Body of pancreas (tissue), 4 donors: ENCODE measurements around the gene PHF1. TPM values are rescaled to one million over a fixed set of nuclear protein-coding genes. Genes with fewer than 3 reads are reported as not detected.

Experiments
- ATAC-seq: fragments of 150-250 bp; one replicate; pipeline ENCODE4 v1.9.1; 2016
- DNase-seq, 4 donors: peaks; one replicate each; pipeline ENCODE4 v3.0.0-alpha.2; 2019
- H3K27ac ChIP-seq, 4 donors: fragments of 200-600 bp; sonication (generic); 1 replicate in 3 of 4; 2 replicates in 1 of 4; pipeline versions ENCODE4 v1.5.1 to v1.6.1; 2016 to 2019; ENCODE audit warnings: mild to moderate bottlenecking in 1 of 4, mixed read lengths in 1 of 4, moderate library complexity in 1 of 4
- H3K27me3 ChIP-seq, 2 donors: fragments of 200-600 bp; sonication (generic); one replicate each; pipeline ENCODE4 v1.6.0; 2016; ENCODE audit warnings: mild to moderate bottlenecking in 1 of 2
- H3K36me3 ChIP-seq, 2 donors: fragments of 200-600 bp; sonication (generic); replicated peaks in 1 of 2; 2 replicates each; pipeline ENCODE4 v1.5.1; 2016; ENCODE audit warnings: low read depth in 2 of 2; ENCODE audit not compliant: insufficient read depth in 1 of 2
- H3K4me1 ChIP-seq: fragments of 200-600 bp; sonication (generic); one replicate; pipeline ENCODE4 v1.6.0; 2016
- H3K4me3 ChIP-seq, 2 donors: fragments of 200-600 bp; sonication (generic); 1 replicate in 1 of 2; 2 replicates in 1 of 2; pipeline ENCODE4 v1.5.1; 2016 to 2019
- H3K9me3 ChIP-seq, 3 donors: fragments of 200-600 bp; sonication (generic); 1 replicate in 2 of 3; 2 replicates in 1 of 3; pipeline ENCODE4 v1.5.1; 2016
- CTCF ChIP-seq, 7 experiments: fragments of 450-650 bp in 4 of 7; fragments of 200-600 bp in 3 of 7; sonication (generic) in 3 of 7; IDR thresholded peaks; one replicate each; pipeline ENCODE4 v1.5.1; 2016 to 2019; ENCODE audit warnings: antibody characterized with exemption in 7 of 7
- POLR2A ChIP-seq, 3 donors: fragments of 450-650 bp; IDR thresholded peaks; one replicate each; pipeline ENCODE4 v1.6.1; 2016; ENCODE audit warnings: antibody characterized with exemption in 3 of 3, mild to moderate bottlenecking in 2 of 3
- WGBS, 2 donors: methylation state at CpG; one replicate each; pipeline ENCODE4 v1.1.5; 2017; 5-methylcytosine and 5-hydroxymethylcytosine counted together
- intact Hi-C: fragments of 100-400 bp; cut with DNase I; formaldehyde crosslinking; loops from one replicate; pipeline ENCODE4 v1.15.1; 2023
- total RNA-seq, 2 donors: library from RNA; depleted of rRNA; stranded (reverse); fragments of >200 nt; gene quantifications; one replicate each; pipeline ENCODE4 v1.1.0, GENCODE V29; 2016

PHF1 gene
- total RNA-seq, 2 donors from 2014 or later = 58.3 to 73.9 TPM

GRCh38 chr6:33417128-33417902, 6.5 kb downstream of the PHF1 start:
- Histone ChIP-seq H3K4me1 (peaks cover 51% of the 10 kb centered on the region), H3K27me3 (no peaks in the 10 kb centered on the region), H3K36me3 (no peaks in the 10 kb centered on the region), H3K4me3 (peak overlapping the region; percentile 52 to 58), H3K27ac (peak overlapping the region; percentile 70 to 95 (median 82)), H3K9me3 (no peaks in the 10 kb centered on the region)
- TF ChIP-seq CTCF (IDR thresholded peaks at IDR 0.05) (no peak), POLR2A (IDR thresholded peaks at IDR 0.05) (no peak)
- DNase-seq (peak in 1 of 4 donors; percentile 29), ATAC-seq (no peak)
- WGBS, 2 donors = 0 to 1% methylated on average over 12 to 25 of the region's 25 CpGs
- intact Hi-C loops = no loop called here

GRCh38 chr6:33417903-33418689, 7.3 kb downstream of the PHF1 start, which contains the start of gene CUTA:
CUTA (minus strand) TSS chr6:33418107; CDS start chr6:33418000, 107 bp downstream.
- Histone ChIP-seq H3K36me3 (no peaks in the 10 kb centered on the region), H3K9me3 (no peaks in the 10 kb centered on the region), H3K27ac (peak within 1 kb of the TSS; percentile 70 to 95 (median 83)), H3K4me1 (peaks cover 43% of the 10 kb centered on the region), H3K4me3 (peak within 1 kb of the TSS; percentile 52 to 58), H3K27me3 (no peaks in the 10 kb centered on the region)
- ATAC-seq (peak; percentile 97), DNase-seq (peak; percentile 99 to 100 (median 99))
- 0 to 1% methylated on average over 26 to 51 of the region's 51 CpGs for WGBS, 2 donors
- peak in 4 of 7 experiments; percentile 22 to 44 (median 38) for TF ChIP-seq CTCF (IDR thresholded peaks at IDR 0.05)
- peak in 2 of 3 donors; percentile 77 to 82 for TF ChIP-seq POLR2A (IDR thresholded peaks at IDR 0.05)
- intact Hi-C loops = no loop called here

- intact Hi-C loops = no loop called here
- no peak for ATAC-seq
- DNase-seq = no peak
- Histone ChIP-seq H3K4me3 (no peak overlapping the region), H3K27ac (peak overlapping the region; percentile 70 to 95 (median 83)), H3K4me1 (peaks cover 40% of the 10 kb centered on the region), H3K36me3 (no peaks in the 10 kb centered on the region), H3K9me3 (no peaks in the 10 kb centered on the region), H3K27me3 (no peaks in the 10 kb centered on the region)
- 33 to 49% methylated on average over 5 to 8 of the region's 8 CpGs for WGBS, 2 donors
- TF ChIP-seq CTCF (IDR thresholded peaks at IDR 0.05) (peak in 1 of 7 experiments; percentile 1), POLR2A (IDR thresholded peaks at IDR 0.05) (no peak)
Measured at GRCh38 chr6:33418690-33419291, 8.0 kb downstream of the PHF1 start.

GRCh38 chr6:33419580-33420490, 9.0 kb downstream of the PHF1 start, which contains the start of gene SYNGAP1:
SYNGAP1 (plus strand) TSS chr6:33420065; CDS start chr6:33420265, 200 bp downstream.
- H3K36me3 ChIP-seq = no peaks in the 10 kb centered on the region
- no peaks in the 10 kb centered on the region for H3K9me3 ChIP-seq
- no peaks in the 10 kb centered on the region for H3K27me3 ChIP-seq
- 7 to 14% methylated on average over 18 to 22 of the region's 22 CpGs for WGBS, 2 donors
- peak within 1 kb of the TSS in 2 of 4 donors; percentile 92 to 95 for H3K27ac ChIP-seq
- intact Hi-C loops = no loop called here
- no peak for ATAC-seq
- H3K4me1 ChIP-seq = peaks cover 45% of the 10 kb centered on the region
- no peak within 1 kb of the TSS for H3K4me3 ChIP-seq
- TF ChIP-seq CTCF (IDR thresholded peaks at IDR 0.05) (no peak), POLR2A (IDR thresholded peaks at IDR 0.05) (no peak)
- peak in 2 of 4 donors; percentile 33 to 36 for DNase-seq
